OCI-M1 (cell line): ENCODE measurements around the gene NCDN.

ENCODE experiments used
- DNase-seq: peaks from one replicate; lab custom pipeline; 2025; lab: John Stamatoyannopoulos, UW

The NCDN gene

DNA sequence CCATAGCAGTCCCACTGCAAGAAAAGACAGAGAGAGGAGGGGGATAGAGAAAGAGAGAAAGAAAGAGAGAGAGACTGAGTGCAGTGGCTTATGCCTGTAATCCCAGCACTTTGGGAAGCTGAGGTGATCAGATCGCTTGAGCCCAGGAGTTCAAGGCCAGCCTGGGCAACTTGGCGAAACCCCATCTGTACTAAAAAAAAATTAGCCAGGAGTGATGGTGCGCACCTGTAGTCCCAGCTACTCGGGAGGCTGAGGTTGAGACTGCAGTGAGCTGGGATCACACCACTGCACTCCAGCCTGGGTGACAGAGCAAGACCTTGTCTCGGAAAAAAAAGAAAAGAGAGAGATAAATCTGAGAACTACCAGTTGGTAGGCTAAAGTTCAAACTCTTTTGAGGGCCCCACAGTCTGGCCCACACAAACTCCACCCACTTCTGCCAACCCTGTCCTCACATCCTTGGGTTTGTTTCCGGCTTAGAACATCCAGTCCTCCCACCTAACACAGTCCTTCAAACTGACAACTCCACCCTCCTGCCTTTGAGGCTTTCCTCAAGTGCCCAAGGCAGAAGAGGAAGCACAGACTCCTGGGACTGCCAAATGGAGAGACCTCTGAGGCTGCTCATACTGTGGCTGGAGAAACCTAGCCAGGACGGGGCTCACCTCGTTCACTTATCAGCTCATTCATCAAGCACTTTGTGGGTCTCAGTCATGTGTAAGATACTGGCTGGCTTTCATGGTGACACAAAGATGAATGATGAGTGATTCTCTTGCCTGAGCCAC is 35.6 kb downstream of the NCDN start:
- DNase-seq, result peak; percentile 28

GRCh38 chr1:35594005-35594760 is 36.6 kb downstream of the NCDN start:
- no peak for DNase-seq

GRCh38 chr1:35595684-35596083 is 38.1 kb downstream of the NCDN start:
- no peak for DNase-seq

GRCh38 chr1:35597870-35598269 is 40.3 kb downstream of the NCDN start:
- no peak for DNase-seq

- DNase-seq, result no peak
Measured at GRCh38 chr1:35598895-35599294, 41.3 kb downstream of the NCDN start.

- DNase-seq, result no peak
Measured at GRCh38 chr1:35599411-35599810, 41.8 kb downstream of the NCDN start.

DNA sequence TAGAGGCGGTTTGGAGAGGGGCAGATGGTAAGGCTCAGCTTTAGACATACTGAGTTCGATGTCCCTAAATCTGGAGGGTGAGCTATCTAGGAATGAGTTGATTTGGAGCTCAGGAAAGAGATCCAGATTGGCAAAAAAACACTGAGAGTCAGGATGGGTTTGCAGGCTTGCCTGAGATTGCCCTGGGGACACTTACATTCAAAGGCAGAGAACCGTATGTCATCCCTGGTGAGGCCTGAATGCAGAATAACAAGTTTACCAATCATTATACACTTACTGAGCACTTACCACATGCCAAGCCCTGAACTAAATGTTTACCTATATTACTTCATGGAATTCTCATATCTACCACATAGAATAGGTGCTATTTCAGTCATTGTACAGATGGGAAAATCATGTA is 43.0 kb downstream of the NCDN start:
- no peak for DNase-seq

DNA sequence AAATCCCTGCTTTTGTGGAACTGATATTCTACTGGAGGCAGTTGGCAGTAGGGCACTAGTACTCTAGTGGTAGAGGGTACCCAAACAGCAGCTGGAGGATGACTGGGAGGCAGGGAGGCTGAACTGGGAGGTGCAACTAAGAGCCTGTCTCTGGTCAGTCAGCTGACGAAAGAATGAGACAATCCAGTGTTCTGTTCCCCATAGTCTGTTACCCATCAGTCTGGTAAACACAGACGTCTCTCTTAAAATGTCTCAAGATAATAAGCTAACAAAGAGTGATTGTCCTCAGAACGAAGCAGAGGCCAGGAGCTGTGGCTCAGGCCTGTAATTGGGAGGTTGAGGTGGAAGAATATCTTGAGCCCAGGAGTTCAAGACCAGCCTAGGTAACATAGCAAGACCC is 45.9 kb downstream of the NCDN start:
- no peak for DNase-seq

- no peak for DNase-seq
Measured at GRCh38 chr1:35603941-35604340, 46.3 kb downstream of the NCDN start.

GRCh38 chr1:35605071-35605866 is 47.7 kb downstream of the NCDN start:
- no peak for DNase-seq

DNA sequence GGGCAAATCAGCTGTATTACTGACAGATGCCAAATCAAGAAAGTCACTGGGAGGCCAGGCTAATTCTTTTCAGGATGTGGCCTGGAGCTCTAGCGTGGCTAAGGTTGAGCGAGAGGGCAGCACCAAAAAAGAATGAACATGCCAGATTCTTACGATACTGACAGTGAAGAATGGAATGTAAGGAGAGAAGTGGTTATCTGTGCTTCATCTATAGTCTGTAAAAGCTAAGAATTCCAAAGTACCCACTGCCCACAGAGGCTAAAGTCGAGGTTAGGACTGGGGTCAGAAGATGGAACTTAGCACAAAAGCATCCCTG is 48.2 kb downstream of the NCDN start:
- no peak for DNase-seq

GRCh38 chr1:35611655-35612054 is 54.1 kb downstream of the NCDN start:
- no peak for DNase-seq

DNA sequence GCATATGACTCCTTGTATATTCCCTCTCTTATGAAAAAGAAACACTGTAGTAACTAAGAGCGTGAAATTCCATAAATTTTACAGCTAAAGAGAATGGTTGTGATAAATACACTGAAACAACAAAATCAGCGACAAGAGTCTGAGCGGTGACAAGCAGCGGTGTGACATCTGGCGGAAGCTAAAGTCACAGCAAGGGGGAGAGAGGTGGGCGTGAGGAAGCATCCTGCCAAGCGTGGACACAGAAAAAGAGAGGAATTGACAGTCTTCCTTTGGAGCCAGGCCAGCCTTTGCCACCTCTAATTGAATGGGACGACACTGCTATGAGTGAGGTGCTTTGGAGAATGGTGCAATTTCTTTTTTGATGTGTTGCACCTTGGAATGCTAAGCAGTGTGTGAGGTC is 57.8 kb downstream of the NCDN start:
- no peak for DNase-seq
